Neural crest cell (in vitro differentiated cells): Measurements from ENCODE around the gene DPY19L1. TPM values are rescaled to one million over a fixed set of nuclear protein-coding genes. Genes with fewer than 3 reads are reported as not detected.
"Not testable (repeated sequence)": the region's sequence is repeated elsewhere in the genome, so short reads cannot be mapped to it uniquely, and the experiment has no call there.

Experiments
- DNase-seq: peaks from one replicate; pipeline ENCODE4 v3.0.0; 2021; ENCODE audit warnings: low read depth, mixed read lengths, low spot score
- H3K27ac Mint-ChIP-seq: one replicate; pipeline ENCODE4 v1.8.0; 2021; ENCODE audit warnings: mild to moderate bottlenecking, mixed read lengths; ENCODE audit not compliant: unreplicated experiment
- H3K27me3 Mint-ChIP-seq: 2 replicates; pipeline ENCODE4 v1.8.0; 2021; ENCODE audit warnings: low read depth, mild to moderate bottlenecking, mixed read lengths
- H3K36me3 Mint-ChIP-seq: 2 replicates; pipeline ENCODE4 v1.8.0; 2021; ENCODE audit warnings: low read depth, mild to moderate bottlenecking, mixed read lengths
- H3K4me1 Mint-ChIP-seq: 2 replicates; pipeline ENCODE4 v1.8.0; 2021; ENCODE audit warnings: mixed read lengths
- H3K4me3 Mint-ChIP-seq: one replicate; pipeline ENCODE4 v1.8.0; 2021; ENCODE audit warnings: mild to moderate bottlenecking, mixed read lengths
- H3K9me3 Mint-ChIP-seq: 2 replicates; pipeline ENCODE4 v1.8.0; 2021; ENCODE audit warnings: mixed read lengths
- CTCF ChIP-seq: fragments of 200-600 bp; sonication (generic); conservative IDR thresholded peaks from 2 replicates; pipeline ENCODE4 v1.5.0; 2021; ENCODE audit warnings: antibody characterized with exemption, mild to moderate bottlenecking
- total RNA-seq: library from RNA; stranded (reverse); gene quantifications from 2 replicates; pipeline ENCODE4 v1.2.1, GENCODE V29; 2021

DPY19L1 gene
- total RNA-seq, 1 donor from 2014 or later, result 37.4 TPM

DNA sequence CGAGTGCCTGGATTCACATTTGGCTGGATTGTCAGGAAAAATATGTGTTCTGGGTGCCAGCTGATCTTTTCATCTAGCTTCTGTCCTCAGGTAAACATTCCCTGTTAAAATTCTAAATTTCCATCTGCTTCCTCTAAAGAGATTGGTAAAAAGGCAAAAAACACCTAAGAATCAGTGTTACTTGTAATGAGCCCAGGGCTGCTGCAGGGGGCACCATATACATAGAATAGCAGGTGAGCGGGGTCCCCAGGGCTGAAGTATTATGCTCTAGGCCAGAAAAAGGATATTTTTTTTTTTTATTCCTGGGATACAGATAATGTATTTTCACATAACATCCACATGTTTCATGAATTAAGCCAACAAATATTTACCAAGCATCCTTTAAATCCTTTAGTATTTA is 18.4 kb upstream of the DPY19L1 start:
- not testable (repeated sequence) for H3K27me3 Mint-ChIP-seq, H3K27ac Mint-ChIP-seq, H3K9me3 Mint-ChIP-seq, H3K36me3 Mint-ChIP-seq, H3K4me3 Mint-ChIP-seq, DNase-seq, H3K4me1 Mint-ChIP-seq
- peak; percentile 60 for TF ChIP-seq CTCF

DNA sequence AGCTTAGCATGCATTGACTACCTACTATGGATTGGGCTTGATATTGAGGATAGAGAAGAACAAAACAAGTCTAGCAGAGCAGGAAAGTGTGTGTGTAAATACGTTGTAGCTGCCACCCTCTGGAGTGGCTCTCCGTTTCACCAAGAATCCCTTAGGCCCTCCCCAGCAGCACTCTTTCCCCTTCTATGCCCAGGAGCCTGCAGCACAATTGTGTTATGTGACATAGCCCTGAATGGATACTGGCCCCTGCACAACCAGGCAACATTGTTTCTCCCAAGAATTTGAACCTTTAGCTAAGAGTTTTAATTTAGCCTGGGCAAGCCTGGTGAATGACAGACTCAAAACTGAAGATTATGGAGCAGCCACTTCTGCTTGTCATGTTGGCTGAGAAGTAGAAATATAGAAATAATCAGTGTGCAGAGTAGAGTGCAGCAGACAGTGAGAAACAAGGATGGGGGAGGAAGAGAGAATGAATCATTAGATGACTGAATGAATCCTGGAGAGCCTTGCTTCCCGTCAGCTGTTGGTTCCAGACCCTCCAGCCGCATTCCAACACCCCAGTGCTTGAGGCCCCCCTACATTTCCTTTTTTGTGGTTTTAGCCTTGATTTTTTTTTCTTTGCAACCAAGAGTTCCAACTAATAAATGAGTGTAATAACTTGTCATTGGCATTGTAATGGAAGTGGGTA is 16.3 kb upstream of the DPY19L1 start:
- not testable (repeated sequence) for H3K9me3 Mint-ChIP-seq, H3K27ac Mint-ChIP-seq, H3K36me3 Mint-ChIP-seq, H3K4me1 Mint-ChIP-seq, DNase-seq, H3K4me3 Mint-ChIP-seq, H3K27me3 Mint-ChIP-seq

- H3K4me1 Mint-ChIP-seq, H3K27me3 Mint-ChIP-seq, H3K36me3 Mint-ChIP-seq, H3K9me3 Mint-ChIP-seq, DNase-seq, H3K4me3 Mint-ChIP-seq, H3K27ac Mint-ChIP-seq: not testable (repeated sequence)
These were observed 11.1 kb upstream of the DPY19L1 start for GRCh38 chr7:35048390-35048789.

GRCh38 chr7:35047912-35048305 is 10.6 kb upstream of the DPY19L1 start:
- H3K36me3 Mint-ChIP-seq, H3K9me3 Mint-ChIP-seq, H3K4me3 Mint-ChIP-seq, H3K4me1 Mint-ChIP-seq, DNase-seq, H3K27me3 Mint-ChIP-seq, H3K27ac Mint-ChIP-seq: not testable (repeated sequence)

DNA sequence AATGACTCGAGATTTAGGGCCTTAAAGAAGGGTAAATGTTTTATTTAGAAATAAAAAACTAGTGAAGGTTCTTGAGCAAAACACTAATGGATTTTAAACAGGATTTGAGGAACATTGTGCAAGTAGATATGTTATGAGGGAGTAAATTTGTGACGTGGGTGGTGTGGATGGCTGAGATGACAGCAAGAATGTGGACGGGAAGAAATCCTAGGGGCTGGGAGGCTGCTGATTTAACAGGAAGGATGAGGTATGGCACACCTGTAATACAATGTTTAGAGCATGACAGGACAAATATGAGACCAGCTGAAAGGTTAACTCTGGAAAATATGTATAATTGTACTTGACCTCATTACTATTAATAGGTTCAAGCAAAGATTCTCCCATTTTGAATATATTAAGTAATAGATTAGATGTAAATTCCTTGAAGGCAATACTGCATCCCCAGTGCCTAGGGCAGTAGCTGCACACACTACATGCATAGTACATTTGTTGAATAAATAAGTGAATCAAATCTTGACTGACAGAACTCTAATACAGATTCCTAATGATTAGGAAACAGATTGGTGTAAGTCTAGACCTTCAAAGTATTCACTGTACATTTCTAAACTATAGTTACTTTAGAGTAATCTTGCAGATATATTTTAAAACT is 10.1 kb upstream of the DPY19L1 start:
- not testable (repeated sequence) for H3K36me3 Mint-ChIP-seq, DNase-seq, H3K27me3 Mint-ChIP-seq, H3K4me3 Mint-ChIP-seq, H3K4me1 Mint-ChIP-seq, H3K9me3 Mint-ChIP-seq, H3K27ac Mint-ChIP-seq

- not testable (repeated sequence) for H3K27ac Mint-ChIP-seq, H3K4me3 Mint-ChIP-seq, H3K27me3 Mint-ChIP-seq, H3K9me3 Mint-ChIP-seq, DNase-seq, H3K36me3 Mint-ChIP-seq
- peaks cover 13% of the 10 kb centered on the region for H3K4me1 Mint-ChIP-seq
These were observed 6.0 kb upstream of the DPY19L1 start for GRCh38 chr7:35043301-35043700.

DNA sequence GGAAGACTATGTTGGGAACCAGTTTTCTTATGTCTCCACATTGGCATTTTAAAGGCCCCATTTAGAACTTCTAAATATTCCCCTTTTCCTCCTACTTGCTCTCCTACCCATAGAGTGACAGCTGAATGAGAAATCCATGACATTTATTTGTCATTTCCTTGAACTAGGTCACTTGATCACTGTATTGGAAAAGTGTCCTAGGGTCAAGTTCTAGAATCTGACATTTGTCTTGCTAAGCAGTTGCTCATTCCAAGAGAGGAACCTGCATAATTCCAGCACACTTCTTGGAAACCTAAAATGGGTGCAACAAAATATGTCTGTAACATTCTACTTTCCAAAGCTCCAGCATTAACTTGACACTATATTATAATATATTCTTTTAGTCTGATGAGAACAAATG is 3.6 kb upstream of the DPY19L1 start:
- no peaks in the 10 kb centered on the region for H3K9me3 Mint-ChIP-seq
- H3K36me3 Mint-ChIP-seq, result no peaks in the 10 kb centered on the region
- peaks cover 23% of the 10 kb centered on the region for H3K4me1 Mint-ChIP-seq
- DNase-seq, result no peak
- peaks cover 3% of the 10 kb centered on the region for H3K27me3 Mint-ChIP-seq
- TF ChIP-seq CTCF, result no peak
- H3K4me3 Mint-ChIP-seq, result no peak overlapping the region
- H3K27ac Mint-ChIP-seq, result no peak overlapping the region

GRCh38 chr7:35039343-35039742 is 2.1 kb upstream of the DPY19L1 start:
- no peak for DNase-seq
- peaks cover 36% of the 10 kb centered on the region for H3K4me1 Mint-ChIP-seq

More at GRCh38 chr7:35039343-35039742, 2.1 kb upstream of the DPY19L1 start:
- Mint-ChIP-seq H3K9me3 (no peaks in the 10 kb centered on the region), H3K27ac (no peak overlapping the region), H3K36me3 (no peaks in the 10 kb centered on the region), H3K4me3 (peak overlapping the region; percentile 33), H3K27me3 (peaks cover 3% of the 10 kb centered on the region)
- no peak for TF ChIP-seq CTCF
